A549 (cell line): Measurements from ENCODE around the gene FAM3B. TPM values are rescaled to one million over a fixed set of nuclear protein-coding genes. Genes with fewer than 3 reads are reported as not detected.

Experiments
- ATAC-seq, 2 experiments: fragments of 200-7000 bp in 1 of 2; fragments of >200 bp in 1 of 2; cut with Nextera tagmentation in 1 of 2; cut with Tn5 transposase in 1 of 2; 3 replicates each; pipeline versions ENCODE4 v1.8.0 to v1.9.1; 2018 to 2020; ENCODE audit warnings: mild to moderate bottlenecking in 1 of 2, moderate library complexity in 1 of 2
- CTCF ChIA-PET: fragments of 300-600 bp; sonication (Branson Sonifier 250); formaldehyde crosslinking; extraction: SDS; loops from one replicate; lab custom pipeline; 2021; ENCODE audit warnings: antibody characterized with exemption, inconsistent platforms; lab: Yijun Ruan, JAX
- POLR2A ChIA-PET: fragments of 350-600 bp; formaldehyde crosslinking; extraction: SDS; loops from one replicate; lab custom pipeline; 2021; ENCODE audit warnings: antibody characterized with exemption, inconsistent platforms; lab: Yijun Ruan, JAX
- DNase-seq, 2 experiments: peaks; one replicate each; pipeline versions ENCODE4 v3.0.0 to v3.0.0-alpha.2; 2011 to 2016; ENCODE audit warnings: low read depth in 1 of 2, low spot score in 1 of 2
- FAIRE-seq: peaks from 2 replicates; lab custom pipeline; 2011; peaks lifted over from hg19 to GRCh38; lab: Jason Lieb, UNC
- H3K27ac ChIP-seq, 2 experiments: fragments of >200 bp; sonication (Bioruptor Twin); formaldehyde crosslinking; 3 replicates each; pipeline ENCODE4 v1.5.1; 2016 to 2017
- H3K4me1 ChIP-seq: fragments of >200 bp; sonication (Bioruptor Twin); formaldehyde crosslinking; 3 replicates; pipeline ENCODE4 v1.6.1; 2016
- H3K4me2 ChIP-seq: fragments of >200 bp; sonication (Bioruptor Twin); formaldehyde crosslinking; 3 replicates; pipeline ENCODE4 v1.6.1; 2016
- H3K4me3 ChIP-seq: fragments of >200 bp; sonication (Bioruptor Twin); formaldehyde crosslinking; 3 replicates; pipeline ENCODE4 v1.5.1; 2016
- H3K9me3 ChIP-seq: fragments of >200 bp; sonication (Bioruptor Twin); formaldehyde crosslinking; 3 replicates; pipeline ENCODE4 v1.6.1; 2016
- ATOH8 ChIP-seq: fragments of 250-450 bp; sonication (Bioruptor Pico); IDR thresholded peaks from 2 replicates; pipeline ENCODE4 v1.5.0; 2020; ENCODE audit warnings: low read depth, mild to moderate bottlenecking, moderate library complexity
- BHLHE40 ChIP-seq: IDR thresholded peaks from 2 replicates; pipeline ENCODE4 v1.6.1; 2012; ENCODE audit warnings: low read depth, low read length, inconsistent platforms
- EP300 ChIP-seq, 2 experiments: fragments of >200 bp; sonication (Bioruptor Twin); formaldehyde crosslinking; IDR thresholded peaks; 2 replicates in 1 of 2; 3 replicates in 1 of 2; pipeline ENCODE4 v1.6.1; 2016 to 2017
- FOSB ChIP-seq: fragments of 250-450 bp; sonication (Bioruptor Pico); IDR thresholded peaks from 2 replicates; pipeline ENCODE4 v1.5.0; 2020; ENCODE audit warnings: mild to moderate bottlenecking, moderate library complexity
- GATA3 ChIP-seq: IDR thresholded peaks from 2 replicates; pipeline ENCODE4 v1.6.1; 2012; ENCODE audit warnings: borderline replicate concordance
- HEYL ChIP-seq: fragments of 250-450 bp; sonication (Bioruptor Pico); IDR thresholded peaks from 2 replicates; pipeline ENCODE4 v1.8.0; 2021; ENCODE audit warnings: mild to moderate bottlenecking, moderate library complexity
- HOXB5 ChIP-seq: fragments of 250-450 bp; sonication (Bioruptor Pico); IDR thresholded peaks from 2 replicates; pipeline ENCODE4 v1.5.0; 2020; ENCODE audit warnings: mild to moderate bottlenecking, moderate library complexity
- JUNB ChIP-seq: fragments of >200 bp; sonication (Bioruptor Twin); formaldehyde crosslinking; IDR thresholded peaks from 2 replicates; pipeline ENCODE4 v1.6.1; 2016
- KDM5A ChIP-seq: fragments of 200-600 bp; sonication (generic); IDR thresholded peaks from 2 replicates; pipeline ENCODE4 v1.6.1; 2016; ENCODE audit warnings: antibody characterized with exemption, mild to moderate bottlenecking
- MAFK ChIP-seq: fragments of 450-650 bp; IDR thresholded peaks from 2 replicates; pipeline ENCODE4 v1.6.1; 2014; ENCODE audit not compliant: partially characterized antibody
- NFE2L2 ChIP-seq: fragments of 150-350 bp; conservative IDR thresholded peaks from 2 replicates; pipeline ENCODE4 v1.6.1; 2014; ENCODE audit warnings: low read length
- NPAS2 ChIP-seq: fragments of 250-450 bp; sonication (Bioruptor Pico); IDR thresholded peaks from 2 replicates; pipeline ENCODE4 v1.8.0; 2022; ENCODE audit warnings: mild to moderate bottlenecking, moderate library complexity, borderline replicate concordance
- PHF8 ChIP-seq: fragments of 200-600 bp; sonication (generic); IDR thresholded peaks from 2 replicates; pipeline ENCODE4 v1.6.1; 2016; ENCODE audit warnings: low read depth, mild to moderate bottlenecking, antibody characterized with exemption, moderate library complexity, borderline replicate concordance
- POLR2AphosphoS2 ChIP-seq: conservative IDR thresholded peaks from 2 replicates; pipeline ENCODE4 v1.6.1; 2012; ENCODE audit warnings: low read length, improper control_type of control experiment, inconsistent platforms
- RAD21 ChIP-seq, 2 experiments: fragments of >200 bp in 1 of 2; sonication (Bioruptor Twin) in 1 of 2; formaldehyde crosslinking in 1 of 2; IDR thresholded peaks in 1 of 2; conservative IDR thresholded peaks in 1 of 2; 2 replicates in 1 of 2; 3 replicates in 1 of 2; pipeline ENCODE4 v1.6.1; 2012 to 2018; ENCODE audit warnings: inconsistent platforms in 1 of 2
- RARB ChIP-seq: fragments of 250-450 bp; sonication (Bioruptor Pico); IDR thresholded peaks from 2 replicates; pipeline ENCODE4 v1.8.0; 2021; ENCODE audit warnings: mild to moderate bottlenecking, moderate library complexity
- RCOR1 ChIP-seq: fragments of 150-350 bp; IDR thresholded peaks from 2 replicates; pipeline ENCODE4 v1.6.1; 2014; ENCODE audit warnings: antibody characterized with exemption, low read length, low read depth
- RFX5 ChIP-seq: fragments of 450-650 bp; IDR thresholded peaks from 2 replicates; pipeline ENCODE4 v1.7.1; 2014; ENCODE audit warnings: antibody characterized with exemption, mild to moderate bottlenecking, moderate library complexity
- RNF2 ChIP-seq: fragments of 200-600 bp; sonication (generic); IDR thresholded peaks from 2 replicates; pipeline ENCODE4 v1.6.1; 2016; ENCODE audit warnings: low read depth, mild to moderate bottlenecking, antibody characterized with exemption, moderate library complexity, borderline replicate concordance
- SMC3 ChIP-seq: fragments of >200 bp; sonication (Bioruptor Twin); formaldehyde crosslinking; IDR thresholded peaks from 3 replicates; pipeline ENCODE4 v1.6.1; 2018; ENCODE audit warnings: inconsistent platforms
- TP53 ChIP-seq: fragments of 250-450 bp; sonication (Bioruptor Pico); IDR thresholded peaks from 2 replicates; pipeline ENCODE4 v1.5.0; 2021; ENCODE audit warnings: mild to moderate bottlenecking, moderate library complexity
- ZFP36 ChIP-seq: fragments of 450-650 bp; IDR thresholded peaks from 2 replicates; pipeline ENCODE4 v1.6.1; 2014; ENCODE audit warnings: borderline replicate concordance; ENCODE audit not compliant: partially characterized antibody
- WGBS: methylation state at CpG from one replicate; pipeline ENCODE4 v1.1.6; 2017; ENCODE audit errors: missing lambda C conversion rate; 5-methylcytosine and 5-hydroxymethylcytosine counted together
- polyA plus RNA-seq, 4 experiments: library from polyadenylated mRNA; depleted of rRNA in 3 of 4; stranded (reverse); fragments of >200 nt; fragmentation: RNase III in 1 of 4; extraction: RNeasy Plus Mini Kit Qiagen cat#74134 plus additional on column Dnase treatment in 1 of 4; gene quantifications; 2 replicates in 3 of 4; 3 replicates in 1 of 4; pipeline ENCODE4 v1.2.3, GENCODE V29; 2011 to 2017
- TF ChIP-seq, protein P1 (sequence below): IDR thresholded peaks from 2 replicates; pipeline ENCODE4 v1.6.1; 2012
- TF ChIP-seq, protein P2 (sequence below): fragments of >200 bp; sonication (Bioruptor Twin); formaldehyde crosslinking; IDR thresholded peaks from 3 replicates; pipeline ENCODE4 v1.6.1; 2016
- TF ChIP-seq, protein P3 (sequence below): fragments of 200-600 bp; sonication (generic); IDR thresholded peaks from 2 replicates; pipeline ENCODE4 v1.6.1; 2016; ENCODE audit warnings: antibody characterized with exemption, mild to moderate bottlenecking, moderate library complexity
- TF ChIP-seq, protein P4 (sequence below): fragments of 250-450 bp; sonication (Bioruptor Pico); IDR thresholded peaks from 2 replicates; pipeline ENCODE4 v1.5.0; 2021; ENCODE audit warnings: mild to moderate bottlenecking, moderate library complexity, borderline replicate concordance

FAM3B gene
- polyA plus RNA-seq, 2 of the 4 experiments (the other 2 are of a cell fraction), result not detected

GRCh38 chr21:41337515-41337914, 20.9 kb downstream of the FAM3B start (continued):
- TF ChIP-seq RAD21 (conservative IDR thresholded peaks at IDR 0.05 in 1 of 2, IDR thresholded peaks at IDR 0.05 in 1 of 2), result no peak

- ATAC-seq, result no peak
- FAIRE-seq, result no peak
- Histone ChIP-seq H3K9me3 (no peaks in the 10 kb centered on the region; the same call in 2 of the 3 replicates), H3K4me1 (no peaks in the 10 kb centered on the region), H3K4me2 (no peak overlapping the region), H3K27ac (no peak overlapping the region), H3K4me3 (no peak overlapping the region)
- 47% methylated on average over 6 of the region's 8 CpGs for WGBS
- ChIA-PET POLR2A (no interaction called here), CTCF (interaction anchor here (1.2 kb wide), 1 partner anchor 55 kb away, joined by 3 read pairs; no protein-coding TSS in a partner anchor)
- no peak for TF ChIP-seq KDM5A
- TF ChIP-seq RARB (CRISPR knock-in tag), result no peak
- TF ChIP-seq MAFK, result no peak
- TF ChIP-seq, protein P1, sequence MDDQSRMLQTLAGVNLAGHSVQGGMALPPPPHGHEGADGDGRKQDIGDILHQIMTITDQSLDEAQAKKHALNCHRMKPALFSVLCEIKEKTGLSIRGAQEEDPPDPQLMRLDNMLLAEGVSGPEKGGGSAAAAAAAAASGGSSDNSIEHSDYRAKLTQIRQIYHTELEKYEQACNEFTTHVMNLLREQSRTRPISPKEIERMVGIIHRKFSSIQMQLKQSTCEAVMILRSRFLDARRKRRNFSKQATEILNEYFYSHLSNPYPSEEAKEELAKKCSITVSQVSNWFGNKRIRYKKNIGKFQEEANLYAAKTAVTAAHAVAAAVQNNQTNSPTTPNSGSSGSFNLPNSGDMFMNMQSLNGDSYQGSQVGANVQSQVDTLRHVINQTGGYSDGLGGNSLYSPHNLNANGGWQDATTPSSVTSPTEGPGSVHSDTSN, result no peak
- no peak for TF ChIP-seq NPAS2 (CRISPR knock-in tag)
- no peak for TF ChIP-seq RNF2
- TF ChIP-seq POLR2AphosphoS2, result no peak
- no peak for TF ChIP-seq TP53 (CRISPR knock-in tag)
- TF ChIP-seq, protein P2, sequence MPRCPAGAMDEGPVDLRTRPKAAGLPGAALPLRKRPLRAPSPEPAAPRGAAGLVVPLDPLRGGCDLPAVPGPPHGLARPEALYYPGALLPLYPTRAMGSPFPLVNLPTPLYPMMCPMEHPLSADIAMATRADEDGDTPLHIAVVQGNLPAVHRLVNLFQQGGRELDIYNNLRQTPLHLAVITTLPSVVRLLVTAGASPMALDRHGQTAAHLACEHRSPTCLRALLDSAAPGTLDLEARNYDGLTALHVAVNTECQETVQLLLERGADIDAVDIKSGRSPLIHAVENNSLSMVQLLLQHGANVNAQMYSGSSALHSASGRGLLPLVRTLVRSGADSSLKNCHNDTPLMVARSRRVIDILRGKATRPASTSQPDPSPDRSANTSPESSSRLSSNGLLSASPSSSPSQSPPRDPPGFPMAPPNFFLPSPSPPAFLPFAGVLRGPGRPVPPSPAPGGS, result no peak
- no peak for TF ChIP-seq JUNB
- no peak for TF ChIP-seq RCOR1
- no peak for TF ChIP-seq RAD21 (conservative IDR thresholded peaks at IDR 0.05 in 1 of 2, IDR thresholded peaks at IDR 0.05 in 1 of 2)
- no peak for TF ChIP-seq BHLHE40
- no peak for TF ChIP-seq RFX5
- no peak for TF ChIP-seq PHF8
- TF ChIP-seq NFE2L2, result no peak
- no peak for DNase-seq
Measured at GRCh38 chr21:41338455-41338854, 21.9 kb downstream of the FAM3B start.

GRCh38 chr21:41342035-41342434, 25.4 kb downstream of the FAM3B start:
- ChIA-PET POLR2A (no interaction called here), CTCF (no interaction called here)
- 21% methylated on average over 4 of the region's 4 CpGs for WGBS
- Histone ChIP-seq H3K4me3 (no peak overlapping the region), H3K4me2 (no peak overlapping the region), H3K4me1 (no peaks in the 10 kb centered on the region), H3K9me3 (no peaks in the 10 kb centered on the region; the same call in 2 of the 3 replicates), H3K27ac (no peak overlapping the region)
- DNase-seq (no peak), ATAC-seq (no peak), FAIRE-seq (no peak)
- TF ChIP-seq, protein P3, sequence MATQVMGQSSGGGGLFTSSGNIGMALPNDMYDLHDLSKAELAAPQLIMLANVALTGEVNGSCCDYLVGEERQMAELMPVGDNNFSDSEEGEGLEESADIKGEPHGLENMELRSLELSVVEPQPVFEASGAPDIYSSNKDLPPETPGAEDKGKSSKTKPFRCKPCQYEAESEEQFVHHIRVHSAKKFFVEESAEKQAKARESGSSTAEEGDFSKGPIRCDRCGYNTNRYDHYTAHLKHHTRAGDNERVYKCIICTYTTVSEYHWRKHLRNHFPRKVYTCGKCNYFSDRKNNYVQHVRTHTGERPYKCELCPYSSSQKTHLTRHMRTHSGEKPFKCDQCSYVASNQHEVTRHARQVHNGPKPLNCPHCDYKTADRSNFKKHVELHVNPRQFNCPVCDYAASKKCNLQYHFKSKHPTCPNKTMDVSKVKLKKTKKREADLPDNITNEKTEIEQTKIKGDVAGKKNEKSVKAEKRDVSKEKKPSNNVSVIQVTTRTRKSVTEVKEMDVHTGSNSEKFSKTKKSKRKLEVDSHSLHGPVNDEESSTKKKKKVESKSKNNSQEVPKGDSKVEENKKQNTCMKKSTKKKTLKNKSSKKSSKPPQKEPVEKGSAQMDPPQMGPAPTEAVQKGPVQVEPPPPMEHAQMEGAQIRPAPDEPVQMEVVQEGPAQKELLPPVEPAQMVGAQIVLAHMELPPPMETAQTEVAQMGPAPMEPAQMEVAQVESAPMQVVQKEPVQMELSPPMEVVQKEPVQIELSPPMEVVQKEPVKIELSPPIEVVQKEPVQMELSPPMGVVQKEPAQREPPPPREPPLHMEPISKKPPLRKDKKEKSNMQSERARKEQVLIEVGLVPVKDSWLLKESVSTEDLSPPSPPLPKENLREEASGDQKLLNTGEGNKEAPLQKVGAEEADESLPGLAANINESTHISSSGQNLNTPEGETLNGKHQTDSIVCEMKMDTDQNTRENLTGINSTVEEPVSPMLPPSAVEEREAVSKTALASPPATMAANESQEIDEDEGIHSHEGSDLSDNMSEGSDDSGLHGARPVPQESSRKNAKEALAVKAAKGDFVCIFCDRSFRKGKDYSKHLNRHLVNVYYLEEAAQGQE, result no peak
- TF ChIP-seq, protein P2, result no peak
- no peak for TF ChIP-seq ZFP36
- TF ChIP-seq BHLHE40, result no peak
- TF ChIP-seq NPAS2 (CRISPR knock-in tag), result no peak
- no peak for TF ChIP-seq SMC3
- TF ChIP-seq GATA3, result no peak
- TF ChIP-seq HOXB5 (CRISPR knock-in tag), result no peak
- no peak for TF ChIP-seq ATOH8 (CRISPR knock-in tag)
- TF ChIP-seq RCOR1, result no peak
- TF ChIP-seq FOSB, result no peak
- no peak for TF ChIP-seq EP300 (IDR thresholded peaks at IDR 0.05)
- TF ChIP-seq TP53 (CRISPR knock-in tag), result no peak
- no peak for TF ChIP-seq HEYL (CRISPR knock-in tag)
- TF ChIP-seq, protein P4, sequence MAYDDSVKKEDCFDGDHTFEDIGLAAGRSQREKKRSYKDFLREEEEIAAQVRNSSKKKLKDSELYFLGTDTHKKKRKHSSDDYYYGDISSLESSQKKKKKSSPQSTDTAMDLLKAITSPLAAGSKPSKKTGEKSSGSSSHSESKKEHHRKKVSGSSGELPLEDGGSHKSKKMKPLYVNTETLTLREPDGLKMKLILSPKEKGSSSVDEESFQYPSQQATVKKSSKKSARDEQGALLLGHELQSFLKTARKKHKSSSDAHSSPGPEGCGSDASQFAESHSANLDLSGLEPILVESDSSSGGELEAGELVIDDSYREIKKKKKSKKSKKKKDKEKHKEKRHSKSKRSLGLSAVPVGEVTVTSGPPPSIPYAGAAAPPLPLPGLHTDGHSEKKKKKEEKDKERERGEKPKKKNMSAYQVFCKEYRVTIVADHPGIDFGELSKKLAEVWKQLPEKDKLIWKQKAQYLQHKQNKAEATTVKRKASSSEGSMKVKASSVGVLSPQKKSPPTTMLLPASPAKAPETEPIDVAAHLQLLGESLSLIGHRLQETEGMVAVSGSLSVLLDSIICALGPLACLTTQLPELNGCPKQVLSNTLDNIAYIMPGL, result no peak
